Stimulated activated CD4-positive, alpha-beta T cell treated with anti-CD3 and anti-CD28 coated beads, Interleukin-15, amount 100 ng/mL, for 48 hours (primary cell): Measurements from ENCODE around the gene FRS2.
"Not testable (repeated sequence)": the region's sequence is repeated elsewhere in the genome, so short reads cannot be mapped to it uniquely, and the experiment has no call there.

Source experiments
- DNase-seq, 2 donors: peaks; one replicate each; pipeline ENCODE4 v3.0.0-alpha.2; 2020; ENCODE audit warnings: low read depth in 2 of 2

FRS2 gene, protein sequence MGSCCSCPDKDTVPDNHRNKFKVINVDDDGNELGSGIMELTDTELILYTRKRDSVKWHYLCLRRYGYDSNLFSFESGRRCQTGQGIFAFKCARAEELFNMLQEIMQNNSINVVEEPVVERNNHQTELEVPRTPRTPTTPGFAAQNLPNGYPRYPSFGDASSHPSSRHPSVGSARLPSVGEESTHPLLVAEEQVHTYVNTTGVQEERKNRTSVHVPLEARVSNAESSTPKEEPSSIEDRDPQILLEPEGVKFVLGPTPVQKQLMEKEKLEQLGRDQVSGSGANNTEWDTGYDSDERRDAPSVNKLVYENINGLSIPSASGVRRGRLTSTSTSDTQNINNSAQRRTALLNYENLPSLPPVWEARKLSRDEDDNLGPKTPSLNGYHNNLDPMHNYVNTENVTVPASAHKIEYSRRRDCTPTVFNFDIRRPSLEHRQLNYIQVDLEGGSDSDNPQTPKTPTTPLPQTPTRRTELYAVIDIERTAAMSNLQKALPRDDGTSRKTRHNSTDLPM

GRCh38 chr12:69470189-69471075 lies at the start of gene FRS2:
Gene FRS2, plus strand, starts transcription at chr12:69470388. Its CDS starts 98,643 bp downstream, at chr12:69569031.
- DNase-seq = peak; percentile 75 to 83

DNA sequence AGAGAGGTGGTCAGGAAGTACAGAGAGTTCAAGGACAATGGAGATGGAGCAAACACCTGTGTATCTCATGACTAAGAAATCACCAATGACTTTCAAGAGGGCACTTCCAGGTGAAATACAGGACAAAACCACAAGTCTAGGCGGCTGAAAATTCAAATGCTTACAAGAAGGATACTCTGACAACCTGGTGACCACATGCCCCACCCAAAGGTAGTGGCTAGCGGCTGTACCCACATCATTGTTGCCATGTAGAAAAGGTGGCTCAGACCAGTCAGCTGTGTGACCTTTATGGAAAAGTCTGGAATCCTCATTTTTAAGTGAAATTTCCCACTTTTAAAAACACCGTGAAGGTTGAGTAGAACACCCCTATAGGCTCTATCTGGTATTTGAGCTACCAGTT lies 48.6 kb upstream of the FRS2 start:
- DNase-seq = no peak

DNA sequence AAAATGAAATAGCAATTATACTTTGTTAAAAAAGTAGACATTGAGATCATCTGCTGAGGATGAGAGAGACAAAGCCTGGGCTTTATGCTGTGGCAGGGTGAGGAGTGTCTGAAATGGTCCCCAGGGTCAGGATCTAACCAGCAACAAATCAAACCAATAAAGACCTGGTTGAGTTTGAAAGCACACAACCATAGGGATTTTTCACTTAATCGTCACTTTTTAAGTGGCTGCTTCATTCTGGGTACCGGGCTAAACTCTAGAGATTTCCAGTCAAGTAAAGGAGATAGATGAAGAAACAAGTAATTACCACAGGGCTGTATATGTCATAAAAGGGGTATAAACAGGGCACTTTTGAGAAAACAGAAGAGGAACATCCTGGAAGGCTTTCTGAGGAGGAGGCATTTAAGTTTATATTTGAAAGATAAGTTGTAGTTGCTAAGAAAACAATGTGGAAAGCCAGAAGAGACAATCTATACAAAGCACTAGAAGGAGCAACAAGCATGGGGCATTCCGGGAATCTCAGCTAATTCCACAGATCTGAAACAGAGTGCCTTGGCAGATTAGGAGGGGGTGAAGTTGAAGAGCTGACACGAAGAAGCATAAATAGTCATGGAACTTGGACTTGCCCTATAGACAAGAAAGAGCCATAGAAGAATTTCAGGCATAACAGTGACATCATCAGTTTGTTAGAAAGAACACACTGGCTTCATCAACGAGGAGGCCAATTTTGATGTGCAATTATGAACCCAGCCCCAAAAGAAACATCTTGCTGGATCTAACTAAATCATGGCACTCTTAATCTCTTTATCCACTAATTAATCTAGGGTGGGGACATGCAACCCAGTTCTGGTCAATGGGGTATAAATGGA lies 46.9 kb upstream of the FRS2 start:
- DNase-seq = no peak

DNA sequence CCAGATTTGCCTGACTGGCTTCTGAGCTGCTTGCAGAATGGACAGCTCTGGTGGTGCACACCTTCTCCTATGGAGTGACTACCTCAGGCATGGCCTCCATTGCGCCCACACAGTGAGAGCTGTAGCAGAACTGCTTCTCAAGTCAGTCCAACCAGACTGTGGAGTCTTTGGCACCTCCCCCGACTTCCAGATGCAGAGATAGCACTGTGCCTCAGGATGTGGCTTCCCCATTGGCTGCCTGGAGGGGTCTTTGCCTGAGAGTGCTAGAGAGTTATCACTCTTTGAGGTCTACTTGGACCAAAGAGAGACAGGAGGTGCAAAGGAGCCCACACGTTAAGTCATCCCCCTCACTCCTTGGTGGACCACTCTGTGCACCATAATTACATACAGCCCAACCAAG lies 44.8 kb upstream of the FRS2 start:
- DNase-seq = no peak

GRCh38 chr12:69428351-69429073 lies 41.7 kb upstream of the FRS2 start:
- DNase-seq = no peak

GRCh38 chr12:69430942-69431590 lies 39.1 kb upstream of the FRS2 start:
- DNase-seq = no peak

DNA sequence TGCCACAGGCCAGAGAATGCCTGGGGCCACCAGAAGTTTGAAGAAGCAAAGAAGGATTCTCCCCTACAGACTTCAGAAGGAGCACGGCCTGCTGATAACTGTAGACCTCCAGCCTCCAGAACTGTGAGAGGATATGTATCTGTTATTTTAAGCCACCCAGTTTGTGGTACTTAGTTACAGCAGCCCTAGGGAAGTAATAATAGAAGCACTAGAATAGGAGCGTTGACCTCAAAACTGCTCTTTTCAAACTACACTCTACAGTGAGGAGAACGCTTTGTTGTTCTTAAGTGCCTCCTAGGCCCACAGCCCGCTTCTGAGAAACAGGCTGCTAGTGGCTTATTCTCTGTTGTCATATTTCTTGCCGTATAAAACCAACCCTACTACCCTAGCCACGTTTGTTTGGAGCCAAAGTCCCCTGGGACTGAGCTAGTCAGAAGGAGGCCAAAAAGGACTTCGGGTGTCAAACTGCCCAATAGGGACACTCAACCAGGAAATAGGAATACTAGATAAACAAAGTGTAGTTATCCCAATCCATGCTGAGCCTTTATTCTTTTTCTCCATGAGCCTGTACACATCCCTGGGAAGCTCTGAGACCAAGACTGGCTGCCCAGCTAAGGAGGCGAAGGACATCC lies 38.5 kb upstream of the FRS2 start:
- no peak for DNase-seq

DNA sequence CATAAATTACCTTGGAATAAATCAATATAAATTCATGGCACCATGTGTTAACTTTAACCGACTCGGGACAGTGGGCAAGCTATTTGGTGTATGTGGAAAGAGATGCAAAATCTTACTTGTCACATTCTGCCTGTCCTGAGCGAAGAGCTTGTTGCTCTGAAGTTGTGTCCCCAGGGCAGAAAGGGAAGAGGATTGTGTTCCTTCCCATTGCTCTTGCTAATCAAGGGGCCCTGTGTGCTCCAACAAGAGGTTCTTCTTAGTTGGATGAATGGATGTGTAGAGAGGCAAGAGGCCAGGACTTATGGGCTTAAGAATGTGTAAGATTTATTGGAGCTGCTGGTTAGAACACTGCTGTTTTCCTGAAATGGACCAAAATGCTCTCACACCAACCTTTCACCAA lies 36.5 kb upstream of the FRS2 start:
- no peak for DNase-seq

DNA sequence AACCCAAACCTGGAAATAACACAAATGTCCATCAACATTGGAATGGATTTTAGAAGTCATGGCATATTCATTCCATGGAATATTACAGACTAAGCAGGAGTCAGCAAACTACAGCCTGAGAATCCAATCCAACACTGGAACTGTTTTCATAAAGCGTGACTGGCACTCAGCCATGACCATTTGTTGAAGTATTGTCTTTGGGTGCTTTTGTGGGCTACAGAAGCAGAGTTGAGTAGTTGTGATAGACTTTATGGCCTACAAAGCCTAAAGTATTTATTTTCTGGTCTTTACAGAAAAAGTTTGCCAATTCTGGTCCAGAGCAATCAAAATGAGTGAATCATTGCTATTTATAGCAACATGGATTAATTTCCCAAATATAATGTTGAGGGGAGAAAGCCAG lies 34.5 kb upstream of the FRS2 start:
- no peak for DNase-seq

- no peak for DNase-seq
Observed at GRCh38 chr12:69437073-69437472, 33.1 kb upstream of the FRS2 start.

- DNase-seq = no peak
Observed at GRCh38 chr12:69438539-69438938, 31.6 kb upstream of the FRS2 start.

DNA sequence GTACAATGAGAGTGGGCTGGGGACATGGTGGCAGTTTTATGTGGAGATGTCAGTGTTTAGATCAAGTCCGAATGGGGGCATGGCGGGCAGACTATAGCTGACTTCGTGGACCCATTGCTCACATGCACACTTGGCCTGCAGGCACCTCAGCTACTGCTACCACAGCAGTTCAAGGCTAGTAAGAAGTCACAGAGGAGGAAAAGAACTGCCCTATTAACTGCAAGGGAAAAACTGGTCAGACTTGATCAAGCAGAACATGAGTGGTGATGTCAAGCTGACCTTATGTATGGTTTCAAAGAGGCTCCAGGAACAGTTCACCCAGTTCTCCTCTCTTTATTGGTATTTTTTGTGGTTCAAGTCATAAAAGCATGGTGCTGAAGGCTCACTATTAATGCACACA lies 30.2 kb upstream of the FRS2 start:
- no peak for DNase-seq

DNA sequence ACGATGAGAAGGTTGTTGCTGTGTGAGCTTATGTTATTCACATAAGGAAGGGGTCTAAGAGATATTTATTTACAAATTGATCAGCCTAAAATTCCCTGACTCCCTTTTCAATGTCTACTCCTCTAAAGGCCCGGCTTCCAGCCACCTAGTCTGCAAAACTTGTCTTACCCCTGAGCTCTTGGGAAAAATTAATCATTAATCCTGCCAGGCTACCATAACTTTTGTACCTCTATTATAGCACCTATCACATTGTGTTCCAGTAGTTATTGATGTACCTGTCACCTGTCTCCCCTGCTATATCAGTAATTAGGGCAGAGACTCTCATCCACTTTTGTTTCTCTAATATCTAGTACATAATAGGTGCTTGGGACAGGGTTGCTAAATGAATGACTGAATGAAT lies 29.3 kb upstream of the FRS2 start:
- no peak for DNase-seq

GRCh38 chr12:69442894-69443293 lies 27.3 kb upstream of the FRS2 start:
- DNase-seq = no peak

DNA sequence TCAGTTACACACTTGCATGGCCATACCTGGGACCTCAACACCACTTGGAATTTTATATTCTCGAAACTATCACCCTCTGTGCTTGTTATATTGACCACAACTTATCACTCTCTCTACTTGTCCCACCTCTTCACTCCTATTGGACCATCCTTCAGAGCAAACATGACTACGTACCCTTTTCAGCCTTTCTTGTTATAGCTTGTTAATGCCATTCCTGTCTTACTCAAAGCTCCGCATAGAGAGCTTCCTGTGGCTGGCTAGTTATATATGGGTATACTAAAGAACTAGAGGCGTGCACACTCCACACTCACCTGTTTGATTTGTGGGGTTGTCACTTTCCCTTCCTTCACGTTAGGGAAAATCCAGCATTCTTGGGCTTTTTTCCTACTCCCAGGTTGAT lies 26.3 kb upstream of the FRS2 start:
- DNase-seq = no peak

- no peak for DNase-seq
Observed at GRCh38 chr12:69447892-69448291, 22.3 kb upstream of the FRS2 start.

DNA sequence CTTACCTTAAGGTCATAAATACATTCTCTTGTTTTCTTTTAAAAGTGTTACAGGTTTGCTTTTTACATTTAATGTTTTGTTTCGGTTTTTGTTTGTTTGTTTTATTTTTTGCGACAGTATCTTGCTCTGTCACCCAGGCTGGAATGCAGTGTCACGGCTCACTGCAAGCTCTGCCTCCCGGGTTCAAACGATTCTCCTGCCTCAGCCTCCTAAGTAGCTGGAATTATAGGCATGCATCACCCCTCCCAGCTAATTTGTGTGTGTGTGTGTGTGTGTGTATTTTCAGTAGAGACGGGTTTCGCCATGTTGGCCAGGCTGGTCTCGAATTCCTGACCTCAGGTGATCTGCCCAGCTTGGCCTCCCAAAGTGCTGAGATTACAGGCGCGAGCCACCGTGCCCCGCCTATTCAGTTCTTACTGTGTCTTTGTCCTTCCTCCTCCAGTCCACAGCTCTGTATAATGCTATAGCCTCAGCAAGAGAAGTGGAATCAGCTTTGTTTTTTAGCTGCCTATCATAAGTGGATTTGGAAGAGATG lies 17.5 kb upstream of the FRS2 start:
- DNase-seq = not testable (repeated sequence)

GRCh38 chr12:69456239-69456638 lies 13.9 kb upstream of the FRS2 start:
- no peak for DNase-seq

- no peak for DNase-seq
Observed at GRCh38 chr12:69457433-69457832, 12.8 kb upstream of the FRS2 start.

GRCh38 chr12:69459477-69459876 lies 10.7 kb upstream of the FRS2 start:
- DNase-seq = no peak
